Measurements from ENCODE around the gene ZMAT3. TPM values are rescaled to one million over a fixed set of nuclear protein-coding genes. Genes with fewer than 3 reads are reported as not detected.
A peak's percentile ranks its signal among the peaks of the same experiment; 100 is the strongest.
"Not testable (repeated sequence)": the region's sequence is repeated elsewhere in the genome, so short reads cannot be mapped to it uniquely, and the experiment has no call there.

ZMAT3 gene
- total RNA-seq, 1 donor from 2014 or later = 17.1 TPM

- DNase-seq (ENCODE audit: low read depth in 2 of 2) = peak in 1 of 2 donors; percentile 67
Measured at GRCh38 chr3:179068779-179069530, 2.7 kb downstream of the ZMAT3 start.

DNA sequence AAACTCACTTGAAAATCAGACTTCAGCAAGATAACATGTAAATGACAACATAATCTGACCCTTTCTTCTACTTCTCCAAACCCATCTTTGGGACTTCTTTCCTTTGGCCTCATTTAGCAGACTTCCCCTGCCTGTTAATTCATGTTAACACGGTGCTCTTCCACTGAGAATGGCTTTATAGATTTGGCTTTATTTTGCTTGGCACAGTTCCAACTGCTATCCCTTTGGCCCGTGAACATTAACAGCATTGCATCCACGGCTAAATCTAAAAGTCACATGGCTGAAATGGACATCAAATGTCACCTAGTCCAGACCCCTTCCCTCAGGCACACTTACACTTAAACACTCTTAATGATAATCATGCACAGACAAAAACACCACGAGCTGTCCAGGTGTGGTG lies 3.8 kb downstream of the ZMAT3 start:
- DNase-seq (ENCODE audit: low read depth in 2 of 2) = peak; percentile 50 to 56

- DNase-seq (ENCODE audit: low read depth in 2 of 2) = no peak
Measured at GRCh38 chr3:179067291-179067690, 4.3 kb downstream of the ZMAT3 start.

DNA sequence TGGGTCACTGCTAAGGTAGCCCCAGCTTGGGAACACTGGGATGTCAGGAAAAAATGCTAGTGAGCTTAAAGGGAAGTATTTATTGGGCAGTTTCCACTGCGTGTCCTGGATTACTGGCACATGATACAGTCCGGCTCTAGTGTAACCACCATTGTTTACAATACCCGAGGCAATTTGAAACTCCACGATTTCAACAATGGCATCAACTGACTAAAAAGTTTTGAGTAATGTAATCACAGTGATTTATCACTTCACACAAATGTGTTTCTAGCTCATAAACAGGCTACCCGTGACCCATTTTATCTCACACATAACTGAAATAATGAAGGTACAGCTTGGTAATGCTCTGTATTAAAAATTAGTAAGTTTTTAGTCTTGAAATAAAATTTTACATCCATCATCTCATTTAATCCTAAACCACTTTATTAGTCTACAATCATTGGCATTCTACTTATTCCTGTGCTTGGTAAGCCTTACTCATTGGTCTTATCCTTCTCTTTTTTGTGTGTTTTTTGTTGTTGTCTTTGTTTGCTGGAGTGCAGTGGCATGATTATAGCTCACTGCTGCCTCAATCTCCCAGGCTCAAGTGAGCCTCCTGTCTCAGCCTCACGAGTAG lies 7.6 kb downstream of the ZMAT3 start:
- DNase-seq (ENCODE audit: low read depth in 2 of 2) = peak; percentile 70 to 77

DNA sequence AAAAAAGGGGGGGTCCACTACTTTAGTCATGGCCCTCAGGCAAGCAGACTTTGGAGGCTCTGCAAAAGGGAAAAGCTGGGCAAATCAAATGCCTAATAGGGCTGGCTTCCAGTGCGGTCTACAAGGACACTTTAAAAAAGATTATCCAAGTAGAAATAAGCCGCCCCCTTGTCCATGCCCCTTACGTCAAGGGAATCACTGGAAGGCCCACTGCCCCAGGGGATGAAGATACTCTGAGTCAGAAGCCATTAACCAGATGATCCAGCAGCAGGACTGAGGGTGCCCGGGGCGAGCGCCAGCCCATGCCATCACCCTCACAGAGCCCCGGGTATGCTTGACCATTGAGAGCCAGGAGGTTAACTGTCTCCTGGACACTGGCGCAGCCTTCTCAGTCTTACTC lies 15.3 kb downstream of the ZMAT3 start:
- no peak for DNase-seq (ENCODE audit: low read depth in 2 of 2)

- DNase-seq (ENCODE audit: low read depth in 2 of 2) = not testable (repeated sequence)
Measured at GRCh38 chr3:179054565-179054964, 17.0 kb downstream of the ZMAT3 start.

DNA sequence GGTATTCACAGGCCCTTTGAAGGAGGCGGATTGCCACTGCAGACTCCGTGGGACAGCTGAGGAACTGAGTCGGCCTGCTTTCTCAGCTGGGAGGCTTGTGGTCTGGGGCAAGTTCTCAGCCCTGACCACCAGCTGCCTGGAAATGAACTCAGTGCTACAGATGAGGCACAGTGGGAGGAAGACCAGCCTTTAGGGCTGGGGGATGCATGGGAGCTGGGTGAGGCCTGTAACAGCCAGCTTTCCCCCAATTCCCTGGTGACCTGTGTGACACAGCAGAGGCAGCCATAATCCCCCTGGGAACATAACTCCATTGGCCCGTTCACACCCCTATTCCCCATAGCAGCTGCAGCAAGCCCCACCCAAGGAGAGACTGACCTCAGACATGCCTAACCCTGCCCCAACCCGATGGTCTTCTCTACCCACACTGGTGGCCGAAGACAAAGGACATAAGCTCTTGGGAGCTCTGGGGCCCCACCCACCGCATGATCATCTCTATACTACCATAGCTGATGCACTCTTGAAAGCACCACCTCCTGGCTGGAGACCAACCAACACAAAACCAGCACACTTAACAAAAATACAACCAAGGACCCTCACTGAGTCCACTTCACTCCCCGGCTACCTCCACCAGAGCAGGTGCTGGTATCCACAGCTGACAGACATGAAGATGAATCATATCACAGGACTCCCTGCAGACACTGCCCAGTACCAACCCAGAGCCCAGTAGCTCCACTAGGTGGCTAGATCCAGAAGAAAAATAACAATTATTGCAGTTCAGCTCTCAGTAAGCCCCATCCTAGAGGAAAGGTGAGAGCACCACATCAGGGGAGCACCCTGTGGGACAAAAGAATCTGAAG lies 24.9 kb downstream of the ZMAT3 start:
- no peak for DNase-seq (ENCODE audit: low read depth in 2 of 2)

- DNase-seq (ENCODE audit: low read depth in 2 of 2) = no peak
Measured at GRCh38 chr3:179045719-179046402, 25.7 kb downstream of the ZMAT3 start.

- DNase-seq (ENCODE audit: low read depth in 2 of 2) = not testable (repeated sequence)
Measured at GRCh38 chr3:179038899-179039251, 32.7 kb downstream of the ZMAT3 start.

GRCh38 chr3:179038216-179038898 lies 33.3 kb downstream of the ZMAT3 start:
- DNase-seq (ENCODE audit: low read depth in 2 of 2) = peak in 1 of 2 donors; percentile 19

DNA sequence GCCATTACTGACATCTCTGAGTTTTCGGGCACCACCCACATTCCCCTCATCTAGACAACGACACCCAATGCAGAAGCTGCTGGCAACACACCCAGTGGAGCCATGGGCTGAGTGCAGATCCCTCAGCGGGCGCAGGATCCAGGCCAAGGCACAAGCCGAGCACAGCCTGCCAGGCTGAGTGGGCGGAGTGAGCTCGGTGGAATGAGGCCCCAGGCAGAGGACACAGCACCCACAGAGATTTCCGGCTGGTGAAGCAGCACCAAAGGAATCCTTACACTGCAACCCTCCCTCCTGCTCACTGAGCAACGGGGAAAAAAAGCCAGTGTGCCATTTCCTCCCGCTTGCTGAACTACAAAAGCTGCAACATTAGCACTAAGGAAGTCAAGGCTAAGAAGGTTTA lies 34.3 kb downstream of the ZMAT3 start:
- DNase-seq (ENCODE audit: low read depth in 2 of 2) = no peak

DNA sequence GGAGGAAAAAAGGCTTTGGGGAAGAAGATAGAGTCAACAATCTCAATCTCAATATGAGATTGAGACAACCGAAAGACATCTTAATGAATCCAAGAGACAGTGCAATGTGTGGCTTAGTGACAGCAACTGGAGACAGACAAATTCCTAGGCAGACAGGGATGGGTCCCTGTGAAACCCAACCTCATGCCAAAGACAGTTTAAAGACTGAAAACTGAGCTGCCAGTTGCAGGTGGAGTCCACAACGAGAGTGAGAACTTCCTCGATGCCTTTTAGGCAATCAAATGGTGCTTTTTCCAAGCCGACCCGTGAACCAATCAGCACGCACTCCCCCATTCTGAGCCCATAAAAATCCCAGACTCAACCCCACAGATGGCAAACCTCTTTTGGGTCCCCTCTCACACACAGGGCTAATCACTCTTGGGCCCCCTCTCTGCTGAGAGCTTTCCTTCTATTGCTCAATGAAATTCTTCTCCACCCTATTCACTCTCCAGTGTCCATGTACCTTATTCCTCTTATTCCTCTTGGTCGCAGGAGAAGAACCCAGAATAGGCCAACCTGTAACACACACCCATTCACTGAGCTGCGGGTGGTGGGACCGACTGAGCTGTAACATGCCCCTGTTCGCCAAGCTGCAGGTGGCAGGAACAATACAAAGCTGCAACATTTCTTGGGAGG lies 34.8 kb downstream of the ZMAT3 start:
- no peak for DNase-seq (ENCODE audit: low read depth in 2 of 2)

- DNase-seq (ENCODE audit: low read depth in 2 of 2) = no peak
Measured at GRCh38 chr3:179036226-179036625, 35.4 kb downstream of the ZMAT3 start.

- DNase-seq (ENCODE audit: low read depth in 2 of 2) = no peak
Measured at GRCh38 chr3:179035232-179035631, 36.4 kb downstream of the ZMAT3 start.

DNA sequence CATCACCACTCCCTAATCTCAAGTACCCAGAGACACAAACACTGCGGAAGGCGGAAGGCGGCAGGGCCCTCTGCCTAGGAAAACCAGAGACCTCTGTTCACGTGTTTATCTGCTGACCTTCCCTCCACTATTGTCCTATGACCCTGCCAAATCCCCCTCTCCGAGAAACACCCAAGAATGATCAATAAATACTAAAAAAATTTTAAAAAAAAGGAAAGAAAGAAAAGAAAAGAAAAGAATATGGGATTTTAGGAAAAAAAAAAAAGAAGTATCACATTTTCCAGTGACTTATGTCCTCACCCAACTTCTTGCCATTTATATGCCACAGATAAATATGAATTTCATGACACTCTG lies 38.3 kb downstream of the ZMAT3 start:
- DNase-seq (ENCODE audit: low read depth in 2 of 2) = not testable (repeated sequence)

DNA sequence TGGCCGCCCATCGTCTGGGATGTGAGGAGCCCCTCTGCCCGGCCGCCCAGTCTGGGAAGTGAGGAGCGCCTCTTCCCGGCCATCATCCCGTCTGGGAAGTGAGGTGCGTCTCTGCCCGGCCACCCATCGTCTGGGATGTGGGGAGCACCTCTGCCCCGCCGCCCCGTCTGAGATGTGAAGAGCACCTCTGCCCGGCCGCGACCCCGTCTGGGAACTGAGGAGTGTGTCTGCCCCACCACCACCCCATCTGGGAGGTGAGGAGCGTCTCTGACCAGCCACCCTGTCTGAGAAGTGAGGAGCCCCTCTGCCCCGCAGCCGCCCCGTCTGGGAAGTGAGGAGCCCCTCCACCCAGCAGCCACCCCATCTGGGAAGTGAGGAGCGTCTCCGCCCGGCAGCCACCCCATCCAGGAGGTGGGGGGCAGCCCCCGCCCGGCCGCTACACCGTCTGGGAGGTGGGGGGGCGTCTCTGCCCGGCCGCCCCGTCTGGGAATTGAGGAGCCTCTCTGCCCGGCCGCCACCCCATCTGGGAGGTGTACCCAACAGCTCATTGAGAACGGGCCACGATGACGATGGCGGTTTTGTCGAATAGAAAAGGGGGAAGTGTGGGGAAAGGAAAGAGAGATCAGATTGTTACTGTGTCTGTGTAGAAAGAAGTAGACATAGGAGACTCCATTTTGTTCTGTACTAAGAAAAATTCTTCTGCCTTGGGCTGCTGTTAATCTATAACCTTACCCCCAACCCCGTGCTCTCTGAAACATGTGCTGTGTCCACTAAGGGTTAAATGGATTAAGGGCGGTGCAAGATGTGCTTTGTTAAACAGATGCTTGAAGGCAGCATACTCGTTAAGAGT lies 38.9 kb downstream of the ZMAT3 start:
- DNase-seq (ENCODE audit: low read depth in 2 of 2) = not testable (repeated sequence)

GRCh38 chr3:179029096-179029495 lies 42.5 kb downstream of the ZMAT3 start:
- no peak for DNase-seq (ENCODE audit: low read depth in 2 of 2)

DNA sequence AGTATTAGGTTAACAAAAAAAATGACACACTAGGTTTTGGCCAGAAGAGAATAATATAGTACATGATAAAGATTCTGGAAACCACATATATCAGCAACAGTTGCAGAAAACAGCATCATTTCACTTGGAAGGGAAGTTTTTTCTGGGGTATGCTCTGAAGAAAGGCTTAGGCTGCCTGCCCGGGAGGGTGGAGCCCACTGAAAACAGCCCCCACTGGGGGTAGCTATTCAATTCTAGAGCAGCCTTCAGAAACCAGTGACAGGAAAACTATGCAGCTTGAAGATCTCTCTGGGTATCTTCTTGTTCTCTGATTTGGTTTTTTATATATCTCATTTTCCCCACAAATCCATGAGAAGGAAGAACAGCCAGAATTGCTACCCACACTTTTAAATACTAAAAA lies 43.2 kb downstream of the ZMAT3 start:
- DNase-seq (ENCODE audit: low read depth in 2 of 2) = no peak

GRCh38 chr3:179027326-179027900 lies 44.2 kb downstream of the ZMAT3 start:
- no peak for DNase-seq (ENCODE audit: low read depth in 2 of 2)
